NT2/D1 (cell line): ENCODE results near the gene ITGA1.

Experiments used
- SUZ12 ChIP-seq: IDR thresholded peaks from 2 replicates; pipeline ENCODE4 v1.6.1; 2011; ENCODE audit not compliant: insufficient read length, insufficient read depth; ENCODE audit errors: extremely low read depth
- YY1 ChIP-seq: IDR thresholded peaks from 2 replicates; pipeline ENCODE4 v1.6.1; 2011; ENCODE audit not compliant: insufficient read length, insufficient read depth
- ZNF274 ChIP-seq: IDR thresholded peaks from 2 replicates; pipeline ENCODE4 v1.6.1; 2011; ENCODE audit warnings: mild to moderate bottlenecking, low read depth, low read length

GRCh38 chr5:52825826-52826225 is 38.1 kb downstream of the ITGA1 start:
- TF ChIP-seq ZNF274 (no peak), SUZ12 (no peak), YY1 (no peak)
